Keratinocyte (primary cell): ENCODE data around the gene OLFML2A. TPM values are rescaled to one million over a fixed set of nuclear protein-coding genes. Genes with fewer than 3 reads are reported as not detected.

ENCODE experiments used
- DNase-seq: peaks from one replicate; pipeline ENCODE4 v3.0.0-alpha.2; 2011; ENCODE audit warnings: low read depth, missing footprints, low spot score
- FAIRE-seq: peaks from 2 replicates; lab custom pipeline; 2011; peaks lifted over from hg19 to GRCh38; lab: Jason Lieb, UNC
- H2AFZ ChIP-seq: 2 replicates; pipeline ENCODE4 v1.6.0; 2012; ENCODE audit warnings: low read length, control low read depth, inconsistent platforms; ENCODE audit not compliant: control insufficient read depth
- H3K27ac ChIP-seq: 2 replicates; pipeline ENCODE4 v1.5.1; 2011; ENCODE audit warnings: low read length; ENCODE audit not compliant: control insufficient read depth, insufficient read depth
- H3K27me3 ChIP-seq: 3 replicates; pipeline ENCODE4 v1.6.0; 2011; ENCODE audit warnings: low read length; ENCODE audit not compliant: control insufficient read depth, insufficient read depth; ENCODE audit errors: extremely low read depth
- H3K36me3 ChIP-seq, 2 experiments: 2 replicates in 1 of 2; 3 replicates in 1 of 2; pipeline ENCODE4 v1.5.1; 2011; ENCODE audit warnings: low read length in 2 of 2, mild to moderate bottlenecking in 1 of 2; ENCODE audit not compliant: control insufficient read depth in 2 of 2, insufficient read depth in 2 of 2; ENCODE audit errors: extremely low read depth in 1 of 2
- H3K4me1 ChIP-seq: 3 replicates; pipeline ENCODE4 v1.5.1; 2011; ENCODE audit warnings: low read length; ENCODE audit not compliant: control insufficient read depth, insufficient read depth; ENCODE audit errors: extremely low read depth
- H3K4me2 ChIP-seq: 3 replicates; pipeline ENCODE4 v1.6.0; 2011; ENCODE audit warnings: low read depth, low read length; ENCODE audit not compliant: control insufficient read depth, insufficient read depth; ENCODE audit errors: extremely low read depth
- H3K4me3 ChIP-seq, 3 experiments: fragments of 200-600 bp in 1 of 3; sonication (generic) in 1 of 3; 2 replicates in 2 of 3; 3 replicates in 1 of 3; pipeline ENCODE4 v1.5.1; 2011 to 2016; ENCODE audit warnings: low read length in 3 of 3, mild to moderate bottlenecking in 3 of 3, control low read depth in 2 of 3, inconsistent platforms in 1 of 3, low read depth in 1 of 3, mixed read lengths in 1 of 3, mixed run types in 1 of 3, moderate library complexity in 1 of 3; ENCODE audit not compliant: control insufficient read depth in 2 of 3, insufficient read depth in 2 of 3; ENCODE audit errors: extremely low read depth in 1 of 3
- H3K79me2 ChIP-seq: 2 replicates; pipeline ENCODE4 v1.6.0; 2012; ENCODE audit warnings: low read length; ENCODE audit not compliant: control insufficient read depth, insufficient read depth
- H3K9ac ChIP-seq: 3 replicates; pipeline ENCODE4 v1.6.0; 2011; ENCODE audit warnings: low read length; ENCODE audit not compliant: control insufficient read depth, insufficient read depth; ENCODE audit errors: extremely low read depth
- H3K9me1 ChIP-seq: 3 replicates; pipeline ENCODE4 v1.6.0; 2011; ENCODE audit warnings: low read length; ENCODE audit not compliant: control insufficient read depth, insufficient read depth; ENCODE audit errors: extremely low read depth
- H3K9me3 ChIP-seq: 2 replicates; pipeline ENCODE4 v1.5.1; 2012; ENCODE audit warnings: low read depth, low read length; ENCODE audit not compliant: control insufficient read depth
- H4K20me1 ChIP-seq: 3 replicates; pipeline ENCODE4 v1.6.0; 2011; ENCODE audit warnings: low read length; ENCODE audit not compliant: control insufficient read depth, insufficient read depth; ENCODE audit errors: extremely low read depth
- CTCF ChIP-seq, 3 experiments: IDR thresholded peaks in 1 of 3; conservative IDR thresholded peaks in 1 of 3; optimal IDR thresholded peaks in 1 of 3; 2 replicates in 2 of 3; 3 replicates in 1 of 3; pipeline versions ENCODE3 to v1.5.1; 2011; ENCODE audit warnings: low read length in 3 of 3, mild to moderate bottlenecking in 3 of 3, moderate library complexity in 2 of 3, control low read depth in 1 of 3, inconsistent platforms in 1 of 3; ENCODE audit not compliant: insufficient read depth in 2 of 3; ENCODE audit errors: extremely low read depth in 1 of 3
- EZH2 ChIP-seq: IDR thresholded peaks from one replicate; pipeline ENCODE4 v1.6.1; 2012; ENCODE audit warnings: inconsistent platforms, mild to moderate bottlenecking, low read length, moderate library complexity
- dilution Hi-C: fragments of 300-500 bp; cut with MboI; formaldehyde crosslinking; loops from one replicate; pipeline ENCODE4 v1.7.0; 2020; ENCODE audit warnings: low sequenced_read_pairs; ENCODE audit not compliant: extremely low pct_ligation_motif_present
- polyA plus RNA-seq, 5 experiments: library from polyadenylated mRNA; depleted of rRNA in 3 of 5; stranded (reverse) in 3 of 5; stranded (forward) in 1 of 5; unstranded in 1 of 5; fragments of >200 nt; gene quantifications; 1 replicate in 1 of 5; 2 replicates in 3 of 5; 3 replicates in 1 of 5; pipeline versions ENCODE4 v1.2.1 to v1.2.3, GENCODE V29; 2011 to 2012; ENCODE audit warnings: missing spikeins in 2 of 5, low read depth in 1 of 5, low replicate concordance in 1 of 5

The OLFML2A gene
- polyA plus RNA-seq, 1 donor (not counting 4 experiments of a cell fraction or from before 2014, with no cell fraction given): 1.1 TPM

- H4K20me1 ChIP-seq: peaks cover 5% of the 10 kb centered on the region
- no peaks in the 10 kb centered on the region for H3K36me3 ChIP-seq
- dilution Hi-C loops: no loop called here
- H3K4me2 ChIP-seq: peak overlapping the region; percentile 30
- peak; percentile 81 for FAIRE-seq
- peaks cover 20% of the 10 kb centered on the region for H3K27me3 ChIP-seq
- DNase-seq: peak; percentile 62
- TF ChIP-seq CTCF (optimal IDR thresholded peaks at IDR 0.05 in 1 of 3, IDR thresholded peaks at IDR 0.05 in 1 of 3, conservative IDR thresholded peaks at IDR 0.05 in 1 of 3; ENCODE audit: extremely low read depth in 1 of 3, insufficient read depth in 2 of 3, low read length in 3 of 3): no peak
- TF ChIP-seq EZH2: no peak
- H3K79me2 ChIP-seq: no peaks in the 10 kb centered on the region
- no peak overlapping the region for H3K9ac ChIP-seq
- H3K27ac ChIP-seq: no peak overlapping the region
- no peak overlapping the region for H3K4me3 ChIP-seq
- no peaks in the 10 kb centered on the region for H3K9me3 ChIP-seq
- H2AFZ ChIP-seq: no peak overlapping the region
- peaks cover 22% of the 10 kb centered on the region for H3K4me1 ChIP-seq
- H3K9me1 ChIP-seq: no peaks in the 10 kb centered on the region
Observed at GRCh38 chr9:124779368-124780059, 2.6 kb downstream of the OLFML2A start.

GRCh38 chr9:124780060-124780756 is 3.3 kb downstream of the OLFML2A start:
- dilution Hi-C loops: no loop called here
- peaks cover 5% of the 10 kb centered on the region for H4K20me1 ChIP-seq
- H3K27ac ChIP-seq: no peak overlapping the region
- no peak overlapping the region for H3K4me3 ChIP-seq
- H3K9me1 ChIP-seq: no peaks in the 10 kb centered on the region
- H3K4me2 ChIP-seq: peak overlapping the region; percentile 30
- H3K27me3 ChIP-seq: peaks cover 20% of the 10 kb centered on the region
- H3K4me1 ChIP-seq: peaks cover 24% of the 10 kb centered on the region
- H3K36me3 ChIP-seq: no peaks in the 10 kb centered on the region
- DNase-seq: no peak
- H3K9me3 ChIP-seq: no peaks in the 10 kb centered on the region
- FAIRE-seq: no peak
- H2AFZ ChIP-seq: no peak overlapping the region
- no peak overlapping the region for H3K9ac ChIP-seq
- no peak for TF ChIP-seq EZH2
- no peak for TF ChIP-seq CTCF (optimal IDR thresholded peaks at IDR 0.05 in 1 of 3, IDR thresholded peaks at IDR 0.05 in 1 of 3, conservative IDR thresholded peaks at IDR 0.05 in 1 of 3; ENCODE audit: extremely low read depth in 1 of 3, insufficient read depth in 2 of 3, low read length in 3 of 3)
- H3K79me2 ChIP-seq: no peaks in the 10 kb centered on the region
